GM18909 (cell line): ENCODE results near the gene HMGXB3.

Experiments
- ATAC-seq: cut with Tn5 transposase; IDR thresholded peaks from one replicate; pipeline ENCODE4 v1.9.1; 2021; ENCODE audit warnings: mild to moderate bottlenecking; ENCODE audit not compliant: unreplicated experiment, poor library complexity

The HMGXB3 gene

DNA sequence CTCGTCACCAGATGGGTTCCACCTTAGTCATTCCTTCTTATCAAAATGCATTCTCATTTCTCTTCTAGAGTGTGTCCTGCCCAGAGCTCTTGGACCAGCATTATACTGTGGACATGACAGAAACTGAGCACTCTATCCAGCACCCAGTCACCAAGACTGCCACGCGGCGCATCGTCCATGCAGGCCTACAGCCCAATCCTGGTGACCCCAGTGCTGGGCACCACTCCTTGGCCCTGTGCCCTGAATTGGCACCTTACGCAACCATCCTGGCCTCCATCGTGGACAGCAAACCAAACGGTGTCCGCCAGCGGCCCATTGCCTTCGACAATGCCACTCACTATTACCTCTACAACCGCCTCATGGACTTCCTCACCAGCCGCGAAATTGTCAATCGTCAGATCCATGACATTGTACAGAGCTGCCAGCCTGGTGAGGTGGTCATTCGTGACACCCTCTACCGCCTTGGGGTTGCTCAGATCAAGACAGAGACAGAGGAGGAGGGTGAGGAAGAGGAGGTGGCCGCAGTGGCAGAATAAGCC lies 51.2 kb downstream of the HMGXB3 start:
- no peak for ATAC-seq

DNA sequence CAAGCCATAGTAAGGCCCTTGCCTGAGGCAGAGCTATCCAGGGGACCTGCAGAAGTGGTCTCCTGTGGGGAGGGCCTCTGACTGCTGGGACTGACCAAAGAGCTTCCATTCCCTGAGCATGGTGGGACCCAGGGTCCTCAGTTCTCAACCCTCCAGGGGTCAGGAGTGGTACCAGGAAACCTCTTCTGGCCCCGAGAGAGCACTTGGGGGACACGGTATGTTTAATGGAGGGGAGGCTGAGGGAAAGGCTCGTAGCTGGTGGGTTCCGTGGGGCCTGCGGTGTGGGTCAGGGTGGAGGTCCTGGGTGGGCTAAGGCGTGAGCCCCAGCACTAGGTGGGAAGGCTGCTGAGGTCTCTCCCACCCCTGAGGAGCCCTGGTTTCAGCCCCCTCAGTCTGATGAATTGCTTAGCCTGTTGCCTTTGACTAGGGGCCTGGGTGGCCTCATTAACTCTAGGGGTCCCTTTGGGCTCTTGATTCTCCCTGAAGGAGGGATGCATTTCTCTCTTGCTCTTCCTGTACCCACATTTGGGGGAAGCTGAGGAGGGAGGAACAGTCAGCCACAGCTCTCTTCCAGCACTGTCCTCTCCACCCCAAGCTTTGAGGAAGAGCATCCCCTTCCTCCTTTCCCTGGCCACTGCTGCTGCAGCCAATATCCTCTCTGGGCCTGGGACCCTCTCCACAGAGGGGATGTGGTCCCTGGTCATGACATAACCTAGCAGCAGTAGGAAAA lies 51.9 kb downstream of the HMGXB3 start:
- ATAC-seq = no peak

DNA sequence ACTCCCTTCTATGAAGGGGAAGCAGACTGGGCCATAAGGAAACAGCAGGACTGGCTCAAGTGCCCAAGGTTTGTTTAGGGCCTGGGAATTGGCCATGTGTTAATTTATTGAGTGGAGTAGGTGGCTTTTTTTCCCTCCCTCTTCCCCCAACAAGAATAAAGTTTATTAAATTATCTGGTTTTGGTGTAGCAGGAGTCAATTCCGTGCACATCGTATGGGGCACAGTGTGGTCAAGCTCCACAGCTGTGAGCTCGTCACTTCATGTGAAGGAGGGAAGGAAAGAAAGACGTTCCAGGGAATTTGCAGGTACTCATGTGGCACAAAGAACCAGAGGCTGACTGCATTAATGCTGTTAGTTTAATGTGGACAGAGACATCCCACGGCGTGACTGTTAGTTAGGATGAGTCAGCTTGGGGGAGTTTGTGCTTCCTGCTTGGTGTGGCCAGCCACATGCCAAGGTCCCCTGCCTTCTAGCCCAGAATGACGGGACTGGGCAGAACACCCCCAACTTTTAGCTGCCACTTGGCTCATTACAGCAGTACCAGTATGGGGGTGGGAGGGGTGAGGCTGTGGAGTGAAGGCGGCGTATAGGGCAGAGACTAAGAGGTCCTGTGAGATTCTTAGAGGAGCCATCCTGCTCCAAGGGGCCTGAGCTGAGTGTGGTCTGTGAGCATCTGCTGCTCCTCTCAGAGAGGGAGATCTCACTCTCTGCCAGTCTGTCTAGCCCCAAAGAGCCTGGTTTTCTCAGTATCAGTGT lies 52.6 kb downstream of the HMGXB3 start:
- ATAC-seq = no peak

DNA sequence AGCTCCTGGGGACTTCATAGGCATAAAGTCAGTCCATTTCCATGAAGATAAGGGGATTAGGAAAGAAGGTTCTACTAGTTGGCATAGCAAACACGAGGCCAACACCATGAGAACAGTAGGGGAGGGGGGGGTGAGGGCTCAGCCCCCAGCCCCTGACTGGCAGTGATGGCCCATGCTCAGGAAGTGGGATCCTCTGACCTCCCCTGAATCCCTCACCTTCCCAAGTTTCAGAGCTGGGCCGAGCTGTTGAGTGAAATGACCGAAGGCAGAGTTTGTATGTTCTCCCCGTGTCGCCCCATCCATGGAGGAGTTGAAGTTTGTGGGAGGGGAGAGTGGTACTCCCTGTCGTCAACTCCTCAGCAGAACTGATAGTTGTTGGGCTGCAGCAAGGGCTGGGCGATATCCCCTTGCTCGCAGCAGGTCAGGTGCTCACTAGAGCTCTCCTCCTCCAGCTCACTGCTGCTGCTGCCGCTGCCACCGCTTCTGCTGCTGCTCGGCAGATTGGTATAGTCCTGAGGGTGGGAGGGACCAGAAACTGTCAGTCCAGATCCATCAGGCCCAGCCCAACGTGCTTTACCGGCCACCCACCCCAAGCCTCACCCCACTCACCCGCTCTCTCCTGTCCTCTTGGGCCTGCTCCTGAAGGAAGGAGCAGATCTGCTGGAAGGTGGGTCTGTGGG lies 53.3 kb downstream of the HMGXB3 start:
- no peak for ATAC-seq

DNA sequence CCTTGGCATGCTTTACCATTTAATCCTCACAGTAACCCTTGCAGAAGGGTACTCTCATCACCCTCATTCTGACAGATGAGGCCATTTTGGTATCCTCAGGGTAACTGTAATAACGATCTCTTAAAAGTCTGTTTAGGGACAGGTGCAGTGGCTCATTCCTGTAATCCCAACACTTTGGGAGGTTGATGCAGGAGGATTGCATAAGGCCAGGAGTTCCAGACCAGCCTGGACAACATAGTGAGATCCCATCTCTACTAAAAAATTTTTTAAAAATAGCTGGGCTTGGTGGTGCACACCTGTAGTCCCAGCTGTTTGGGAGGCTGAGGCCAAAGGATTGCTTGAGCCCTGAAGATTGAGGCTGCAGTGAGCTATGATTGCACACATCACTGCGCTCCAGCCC lies 54.0 kb downstream of the HMGXB3 start:
- ATAC-seq = no peak

DNA sequence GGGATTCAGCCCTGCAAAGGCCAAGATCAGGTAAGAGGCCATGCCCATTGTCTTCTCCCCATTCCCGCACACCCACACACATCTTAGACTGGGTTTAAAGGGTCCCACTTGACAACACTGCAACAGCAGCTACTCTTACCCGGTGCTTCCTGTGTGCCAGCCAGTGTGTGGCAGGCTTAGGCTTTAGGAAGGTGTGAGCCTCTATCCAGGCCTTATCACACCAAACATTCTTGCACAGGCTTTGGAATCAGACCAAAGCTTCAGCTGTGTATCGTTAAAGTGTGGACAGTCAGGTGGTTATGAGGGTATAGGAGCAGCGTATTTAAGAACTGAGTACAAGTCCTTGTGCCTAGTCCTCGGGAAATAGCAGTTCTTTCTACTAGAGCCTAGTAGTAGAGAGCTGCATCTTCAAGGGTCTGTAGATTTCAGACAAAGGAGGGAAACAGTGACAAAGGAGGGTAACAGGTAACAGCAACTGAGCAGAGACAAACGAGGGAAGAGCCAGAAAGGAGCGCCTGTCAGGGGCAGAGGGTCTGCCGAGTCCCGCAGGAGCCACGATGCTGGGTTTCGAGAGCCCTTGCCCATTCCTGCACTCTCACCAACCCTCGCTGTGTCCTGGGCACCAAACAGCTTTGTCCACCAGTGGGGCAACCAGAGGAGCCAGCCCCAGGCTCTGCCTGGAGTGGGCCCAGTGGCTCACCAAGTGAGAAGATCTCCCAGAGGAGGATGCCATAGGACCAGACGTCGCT lies 55.0 kb downstream of the HMGXB3 start:
- no peak for ATAC-seq

DNA sequence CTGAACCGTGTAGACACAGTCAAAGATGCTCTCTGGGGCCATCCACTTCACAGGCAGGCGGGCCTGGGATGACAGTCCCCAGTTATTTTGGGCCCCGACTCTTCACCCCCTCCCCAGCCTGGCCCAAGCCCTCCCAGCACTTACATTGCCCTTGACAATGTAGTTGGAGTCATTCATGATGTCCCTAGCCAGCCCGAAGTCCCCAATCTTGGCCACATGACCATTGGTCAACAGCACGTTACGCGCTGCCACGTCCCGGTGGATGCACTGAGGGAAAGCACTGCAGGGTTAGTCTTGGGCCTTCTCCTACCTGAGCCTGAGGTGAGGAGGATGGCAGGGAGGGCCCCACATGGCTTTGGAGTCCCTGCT lies 55.5 kb downstream of the HMGXB3 start:
- ATAC-seq = no peak

DNA sequence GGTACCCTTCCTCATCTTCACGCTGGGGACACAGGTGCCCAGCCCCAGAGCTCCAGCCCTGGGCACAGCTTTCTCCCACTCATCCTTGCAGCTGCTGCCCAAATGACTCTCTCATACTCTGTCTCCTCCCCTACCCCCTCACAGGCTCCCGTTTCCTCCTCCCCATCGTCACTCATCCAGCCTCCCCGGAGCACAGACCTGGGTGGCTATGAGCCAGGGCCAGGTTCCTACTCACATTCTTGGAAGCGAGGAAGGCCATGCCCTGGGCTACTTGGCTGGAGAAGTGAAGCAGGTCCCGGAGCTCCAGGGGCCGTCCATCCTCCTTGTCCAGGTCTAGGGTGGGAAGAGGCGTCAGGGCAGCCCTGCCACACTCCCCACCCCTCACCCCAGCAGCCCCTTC lies 56.5 kb downstream of the HMGXB3 start:
- ATAC-seq = no peak

DNA sequence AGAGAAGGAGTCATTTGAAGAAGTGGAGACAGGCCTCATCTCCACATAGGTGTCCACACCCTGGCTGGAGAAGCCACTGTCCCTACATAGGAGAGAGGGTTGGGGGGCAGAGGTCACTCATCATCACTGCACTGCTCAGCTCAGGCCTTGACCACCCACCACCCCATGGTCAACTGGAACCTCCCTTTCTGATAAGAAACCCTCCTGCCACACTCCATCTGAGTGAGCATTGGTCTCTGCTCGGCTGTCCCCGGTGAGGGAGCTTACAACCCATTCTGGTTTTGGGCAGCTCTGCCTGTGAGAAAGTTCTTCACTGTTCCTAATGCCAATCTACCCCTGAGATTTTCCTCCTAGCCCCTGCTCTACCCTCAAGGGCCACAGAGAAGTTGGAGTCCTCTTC lies 57.0 kb downstream of the HMGXB3 start:
- ATAC-seq = no peak

DNA sequence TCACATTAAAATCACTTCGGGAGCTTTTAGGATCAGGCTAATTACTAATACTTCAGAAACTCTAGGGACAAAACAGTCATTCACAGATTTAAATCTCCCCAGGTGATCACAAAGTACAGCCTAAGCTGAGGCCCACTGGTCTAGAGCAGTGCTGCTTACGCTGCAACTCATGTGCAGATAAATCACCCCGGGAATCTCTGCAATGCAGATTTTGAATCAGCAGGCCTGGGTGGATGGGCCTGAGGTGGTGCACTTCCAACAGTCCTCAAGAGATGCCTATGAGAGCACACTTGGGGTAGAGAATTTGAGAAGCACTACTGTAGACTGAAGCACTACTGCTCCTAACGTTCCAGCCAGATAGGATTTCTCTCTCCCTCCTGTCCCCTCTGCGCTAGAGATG lies 57.5 kb downstream of the HMGXB3 start:
- ATAC-seq = no peak

DNA sequence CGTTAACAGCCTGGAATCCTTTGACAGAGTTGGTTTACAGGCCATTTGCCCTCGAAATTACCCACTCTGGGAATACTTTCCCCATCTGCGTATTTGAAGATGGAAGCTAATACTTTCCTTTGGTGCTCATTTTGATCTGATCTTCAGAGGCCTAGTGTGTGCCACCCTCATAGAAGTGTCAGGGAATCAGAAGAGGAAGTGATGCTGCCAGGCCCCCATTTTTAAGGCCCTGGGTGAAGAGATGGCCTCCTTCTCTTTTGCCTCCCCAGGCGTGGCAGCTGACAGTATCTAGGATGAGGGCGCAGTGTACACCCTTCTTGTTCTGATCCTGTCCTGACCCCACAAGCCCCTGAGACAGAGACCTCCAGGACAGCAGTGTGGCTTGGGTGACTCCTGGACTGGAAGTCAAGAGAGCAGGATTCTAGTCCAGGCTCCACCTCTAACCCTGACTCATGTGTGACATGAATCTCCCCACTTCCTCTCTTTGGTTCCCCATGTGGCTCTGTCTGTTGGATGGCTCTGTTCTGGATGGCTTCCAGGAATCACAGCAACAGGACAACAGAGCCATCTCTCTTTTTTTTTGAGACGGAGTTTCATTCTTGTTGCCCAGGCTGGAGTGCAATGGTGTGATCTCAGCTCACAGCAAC lies 58.1 kb downstream of the HMGXB3 start:
- ATAC-seq = no peak

DNA sequence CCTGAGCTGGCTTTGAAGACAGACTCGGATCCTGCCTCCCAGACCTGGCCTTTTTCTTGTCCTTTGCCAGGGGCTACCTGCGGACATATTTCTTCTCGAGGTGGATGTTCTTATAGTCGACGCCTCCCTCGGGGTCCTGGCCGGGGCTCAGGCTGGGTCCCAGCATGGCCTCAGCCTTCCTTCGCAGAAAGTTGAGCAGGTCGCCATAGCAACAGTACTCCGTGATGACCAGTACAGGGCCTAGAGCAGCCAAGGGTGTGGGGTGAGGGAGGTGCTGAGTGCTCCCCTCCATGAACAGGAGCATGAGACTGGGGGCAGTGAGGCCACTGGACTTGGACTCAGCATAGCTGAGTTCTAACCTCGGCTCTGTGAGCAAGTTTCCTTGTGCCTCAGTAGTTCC lies 59.1 kb downstream of the HMGXB3 start:
- no peak for ATAC-seq

DNA sequence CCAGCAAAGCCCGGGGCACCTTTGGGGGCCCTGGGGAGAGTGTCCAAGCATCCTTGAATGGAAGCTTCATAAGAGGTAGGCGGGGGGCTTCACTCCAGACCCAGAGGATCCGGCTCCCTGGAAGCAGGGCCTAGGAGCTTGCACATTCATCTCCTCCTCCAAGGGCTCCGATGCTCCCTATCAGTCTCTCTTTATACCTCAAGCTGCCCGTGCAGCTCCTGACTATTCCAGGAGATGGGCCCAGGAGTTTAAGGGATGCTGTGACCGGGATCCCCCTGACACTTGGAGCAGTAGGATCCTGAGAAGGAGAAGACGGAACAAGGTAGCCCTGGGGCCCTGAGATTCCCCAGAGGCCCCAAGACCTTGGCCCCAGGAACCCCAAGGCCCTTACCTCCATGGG lies 59.9 kb downstream of the HMGXB3 start:
- ATAC-seq = no peak

DNA sequence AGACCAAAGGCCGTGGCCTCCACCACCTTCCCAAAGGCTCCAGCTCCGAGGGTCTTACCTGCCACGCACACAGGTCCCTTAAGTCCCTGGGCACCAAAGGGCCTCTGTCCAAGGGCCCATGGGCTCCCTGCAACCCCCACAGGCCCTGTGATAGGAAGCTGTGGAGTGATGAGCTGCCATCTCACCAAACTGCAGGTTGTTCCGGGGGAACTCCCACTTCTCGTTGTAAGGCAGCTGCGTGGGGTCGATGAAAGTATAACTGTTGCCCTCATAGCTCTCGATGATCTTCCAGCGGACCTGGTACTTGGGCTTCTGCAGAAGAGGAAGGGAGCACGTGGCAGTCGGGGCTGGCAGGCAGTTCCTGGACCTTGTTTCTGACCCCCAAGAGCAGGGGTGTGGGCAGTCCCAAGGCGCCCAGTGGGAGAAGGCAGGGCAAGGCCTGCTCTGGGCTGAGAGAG lies 61.0 kb downstream of the HMGXB3 start:
- ATAC-seq = no peak

DNA sequence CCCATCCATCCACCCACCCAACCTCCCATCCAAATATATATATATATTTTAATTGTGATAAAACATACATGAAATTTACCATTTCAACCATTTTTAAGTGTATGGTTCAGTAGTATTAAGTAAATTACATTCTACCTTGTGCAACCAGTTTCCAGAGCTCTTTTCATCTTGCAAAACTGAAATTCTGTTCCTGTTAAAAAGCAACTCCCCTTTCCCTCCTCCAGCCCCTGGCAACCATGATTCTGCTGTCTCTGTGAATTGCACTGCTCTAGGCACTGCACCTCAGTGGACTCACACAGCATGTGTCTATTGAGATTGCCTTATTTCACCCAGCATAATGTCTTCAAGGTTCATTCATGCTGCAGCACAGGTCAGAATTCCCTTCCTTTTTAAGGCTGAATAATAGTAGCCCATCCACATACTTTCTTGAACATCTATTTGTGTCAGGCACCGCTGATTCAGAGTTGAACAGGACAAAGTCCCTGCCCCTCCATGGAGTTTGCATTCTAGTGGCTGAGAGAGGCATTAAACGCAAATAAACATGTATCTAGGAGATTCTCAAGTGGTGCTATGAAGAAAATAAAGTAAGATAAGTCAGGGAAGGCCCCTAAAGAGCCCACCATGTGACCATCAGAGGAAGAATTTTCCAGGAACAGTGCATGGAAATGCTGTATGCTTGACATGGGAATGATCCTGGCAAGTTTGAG lies 61.8 kb downstream of the HMGXB3 start:
- no peak for ATAC-seq

DNA sequence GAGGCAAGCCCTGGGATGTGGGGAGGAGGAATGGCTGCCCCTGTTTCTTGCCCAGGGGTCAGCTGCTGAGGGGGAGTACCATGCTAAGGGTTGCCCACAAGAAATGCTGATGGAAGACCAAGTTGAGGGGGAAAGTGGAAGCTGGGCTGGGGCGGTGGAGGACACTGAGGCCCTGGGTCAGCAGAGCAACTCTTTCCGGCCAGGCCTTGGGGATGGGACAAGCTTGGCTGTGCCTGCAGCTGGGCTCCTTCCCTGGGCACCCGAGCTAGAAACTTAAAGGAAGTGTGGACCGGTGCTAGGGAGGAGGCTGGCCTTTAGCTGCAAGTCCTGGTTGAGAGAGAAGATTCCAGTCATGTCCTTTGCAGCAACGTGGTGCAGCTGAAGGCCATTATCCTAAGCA lies 63.1 kb downstream of the HMGXB3 start:
- ATAC-seq = no peak

DNA sequence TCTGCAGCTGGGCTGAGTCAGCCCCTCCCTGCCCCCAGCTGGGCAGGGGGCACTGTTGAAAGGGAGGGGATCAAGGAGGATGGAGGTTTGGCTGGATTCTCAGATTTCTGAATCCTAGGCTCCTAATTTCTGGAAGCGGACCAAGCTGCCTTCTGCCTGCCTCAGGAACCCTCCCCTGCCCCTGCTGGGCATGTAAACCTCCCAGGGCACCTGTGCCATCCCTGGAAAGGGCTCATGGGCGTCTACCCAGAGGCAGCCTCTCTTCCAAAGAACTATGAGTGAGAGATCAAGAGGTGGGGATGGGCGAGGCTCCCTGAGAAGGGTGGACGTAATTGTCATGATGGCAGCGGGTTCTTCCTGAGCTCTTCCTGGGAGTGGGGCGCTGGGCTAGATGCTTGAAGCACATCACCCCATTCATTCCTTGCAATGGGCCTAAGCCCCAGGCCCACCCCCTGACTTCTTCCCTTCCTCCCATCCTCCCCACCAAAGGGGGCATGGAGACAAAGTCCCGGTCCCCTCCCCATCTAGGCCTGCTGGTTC lies 64.2 kb downstream of the HMGXB3 start:
- no peak for ATAC-seq

DNA sequence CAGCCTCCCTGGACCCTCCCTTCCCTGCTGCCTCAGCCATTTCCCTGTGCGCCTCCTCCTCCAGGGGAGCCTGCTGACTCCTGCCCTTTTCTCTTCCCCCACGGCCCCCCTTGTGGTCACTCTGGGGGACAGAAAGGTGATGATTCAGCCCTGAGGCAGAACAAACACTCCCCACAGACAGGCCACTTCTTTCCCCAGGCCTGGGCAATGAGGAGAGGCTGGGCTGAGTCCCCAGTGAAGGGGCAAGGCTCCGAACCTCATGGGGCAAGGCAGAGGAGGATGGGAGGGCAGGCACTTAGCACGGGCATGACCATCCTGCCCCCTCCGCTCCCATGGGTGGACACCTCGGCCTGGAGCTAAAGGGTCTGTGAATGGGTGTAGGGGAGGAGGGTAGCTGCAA lies 64.8 kb downstream of the HMGXB3 start:
- ATAC-seq = no peak

DNA sequence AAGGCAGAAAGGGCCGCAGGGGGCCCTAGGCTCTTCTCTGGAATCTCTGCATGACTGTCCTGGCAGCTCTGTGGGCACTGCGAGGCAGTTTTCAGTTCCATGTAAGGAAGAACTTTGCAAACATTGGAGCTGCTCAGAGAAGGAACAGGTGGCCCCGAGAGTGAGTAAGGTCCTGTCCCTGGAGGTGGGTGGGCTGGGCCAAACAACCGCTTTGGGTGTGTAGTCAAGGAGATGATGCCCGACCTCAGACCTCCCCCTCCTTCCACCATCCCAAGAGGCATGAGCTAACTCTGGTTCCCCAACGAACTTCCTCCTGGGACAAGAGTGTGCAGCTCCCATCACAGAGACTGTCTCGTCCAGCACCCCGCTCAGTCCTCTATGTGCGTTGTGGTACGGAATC lies 65.3 kb downstream of the HMGXB3 start:
- ATAC-seq = no peak
